Heart right ventricle (tissue), 16 donors: ENCODE measurements around the gene CLK3. TPM values are rescaled to one million over a fixed set of nuclear protein-coding genes. Genes with fewer than 3 reads are reported as not detected.

Experiments
- ATAC-seq, 8 donors: fragments of 200-7000 bp; cut with Tn5 transposase; one replicate each; pipeline ENCODE4 v1.9.1; 2020; ENCODE audit warnings: mild to moderate bottlenecking in 8 of 8, moderate library complexity in 8 of 8, moderate number of reproducible peaks in 1 of 8
- DNase-seq, 2 donors: peaks; one replicate each; pipeline ENCODE4 v3.0.0-alpha.2; 2020
- H3K27ac ChIP-seq, 10 donors: fragments of 200-600 bp; sonication (generic) in 2 of 10; one replicate each; pipeline versions ENCODE4 v1.5.0 to v1.8.0; 2020 to 2022; ENCODE audit warnings: mild to moderate bottlenecking in 3 of 10
- H3K27me3 ChIP-seq, 7 donors: fragments of 200-600 bp; one replicate each; pipeline ENCODE4 v1.8.0; 2021 to 2022; ENCODE audit warnings: mild to moderate bottlenecking in 2 of 7
- H3K36me3 ChIP-seq, 9 donors: fragments of 200-600 bp; sonication (generic) in 1 of 9; one replicate each; pipeline versions ENCODE4 v1.5.0 to v1.8.0; 2020 to 2022; ENCODE audit warnings: mild to moderate bottlenecking in 2 of 9
- H3K4me1 ChIP-seq, 9 donors: fragments of 200-600 bp; sonication (generic) in 1 of 9; one replicate each; pipeline versions ENCODE4 v1.5.0 to v1.8.0; 2020 to 2022; ENCODE audit warnings: mild to moderate bottlenecking in 4 of 9
- H3K4me3 ChIP-seq, 10 donors: fragments of 200-600 bp; sonication (generic) in 2 of 10; one replicate each; pipeline versions ENCODE4 v1.5.0 to v1.8.0; 2020 to 2022; ENCODE audit warnings: mild to moderate bottlenecking in 7 of 10, moderate library complexity in 2 of 10
- H3K9me3 ChIP-seq, 11 donors: fragments of 200-600 bp in 10 of 11; sonication (generic) in 2 of 11; one replicate each; pipeline versions ENCODE4 v1.5.0 to v1.8.0; 2013 to 2022; ENCODE audit warnings: mild to moderate bottlenecking in 2 of 11, control low read depth in 1 of 11, moderate library complexity in 1 of 11
- CTCF ChIP-seq, 9 donors: fragments of 200-600 bp; sonication (generic) in 2 of 9; IDR thresholded peaks; one replicate each; pipeline versions ENCODE4 v1.5.0 to v1.8.0; 2021 to 2022; ENCODE audit warnings: antibody characterized with exemption in 9 of 9, mild to moderate bottlenecking in 5 of 9, moderate library complexity in 1 of 9
- WGBS, 2 donors: extraction: QIAGEN DNeasy Blood & Tissue Kit; methylation state at CpG; one replicate each; pipeline ENCODE4 v1.1.7; 2013; ENCODE audit warnings: inconsistent platforms in 1 of 2; 5-methylcytosine and 5-hydroxymethylcytosine counted together
- intact Hi-C, 10 donors: fragments of 100-400 bp; cut with DNase I; formaldehyde crosslinking; loops; one replicate each; pipeline versions ENCODE4 v1.11.1 to v1.14.2; 2022
- polyA plus RNA-seq, 2 donors: library from polyadenylated mRNA; stranded (reverse); fragments of 200-250 nt; gene quantifications; one replicate each; pipeline ENCODE4 v1.2.3, GENCODE V29; 2013
- total RNA-seq, 10 donors: library from RNA; stranded (reverse); fragmentation: NEBNext Ultra II Directional in 3 of 10; extraction: Animal tissue kit (Norgen Biotek cat#: 25700) in 3 of 10; gene quantifications; one replicate each; pipeline versions ENCODE4 v1.2.1 to v1.2.4, GENCODE V29; 2021 to 2023
- donor health status: Arrhythmogenic right ventricular cardiomyopathy.
- donor health status: ischemic (EF 13 %, LVEDD 7.1; RV severe dilation, severe dysfunction).
- donor health status: healthy with polysubstance abuse.
- donor health status: DM: no; HTN: yes; CAD: no.
- donor health status: DM: no; HTN: no; CAD: no.
- donor health status: ischemic (EF 25% LVEDD 6.9; RV normal size, moderate dysfunction).
- donor health status: ischemic (EF 25% LVEDD 5.7; RV mildly dilated, moderate dysfunction).
- donor health status: healthy.
- donor health status: DM: yes; HTN: yes; CAD: no.
- donor health status: Ischemic cardiomyopathy.
- donor health status: ischemic (EF 35%, LVEDD 5.7; RV mildly dilated, moderate dysfunction).
- donor health status: nonischemic (EF 11% LVEDD 7.7; RV severe dilation, severe dysfunction).
- donor health status: DM: yes; HTN: yes; CAD: no.
- donor health status: PGD.
- donor health status: ischemic (EF 29% LVEDD 5.4; RV normal size, mild dysfunction).
- donor health status: nonischemic (EF 23%, LVEDD 6.1; RV moderate dilation, normal function).

The CLK3 gene
- total and polyA plus RNA-seq, 12 donors = 27.7 to 73.6 (median 45.2) TPM

- no peak overlapping the region for H3K27ac ChIP-seq
- ATAC-seq = no peak
- intact Hi-C loops = loop anchor here (2.0 to 10.0 kb wide), 6 partner anchors 248 to 322 kb away; partner anchors contain the start of gene RPP25 (in 6 of the 10)
- peaks cover 0 to 9% (median 0%) of the 10 kb centered on the region in 9 donors for H3K4me1 ChIP-seq
- H3K27me3 ChIP-seq = no peaks in the 10 kb centered on the region
- no peak for DNase-seq
- H3K9me3 ChIP-seq = no peaks in the 10 kb centered on the region
- H3K4me3 ChIP-seq = no peak overlapping the region
- H3K36me3 ChIP-seq = peaks cover 3 to 100% (median 77%) of the 10 kb centered on the region in 9 donors
- WGBS, 2 donors = 88% methylated on average over 9 of the region's 9 CpGs
- no peak for TF ChIP-seq CTCF (IDR thresholded peaks at IDR 0.05)
These were observed 17.0 kb downstream of the CLK3 start for GRCh38 chr15:74632601-74633000.

- Histone ChIP-seq H3K27ac (no peak overlapping the region), H3K9me3 (no peaks in the 10 kb centered on the region), H3K27me3 (no peaks in the 10 kb centered on the region), H3K4me1 (peaks cover 0 to 7% (median 0%) of the 10 kb centered on the region in 9 donors), H3K4me3 (no peak overlapping the region), H3K36me3 (peaks cover 0 to 100% (median 65%) of the 10 kb centered on the region in 9 donors)
- DNase-seq (no peak), ATAC-seq (no peak)
- intact Hi-C loops = loop anchor here (2.0 to 10.0 kb wide), 8 partner anchors 135 to 321 kb away; partner anchors contain the start of gene RPP25 (in 6 of the 10)
- TF ChIP-seq CTCF (IDR thresholded peaks at IDR 0.05) = no peak
- WGBS, 2 donors = 71 to 74% methylated on average over 2 of the region's 2 CpGs
These were observed 18.1 kb downstream of the CLK3 start for GRCh38 chr15:74633781-74634180.

GRCh38 chr15:74635228-74635627 lies 19.6 kb downstream of the CLK3 start:
- no peaks in the 10 kb centered on the region for H3K9me3 ChIP-seq
- peak; percentile 66 to 93 (median 87) for TF ChIP-seq CTCF (IDR thresholded peaks at IDR 0.05)
- H3K27ac ChIP-seq = no peak overlapping the region
- no peak overlapping the region for H3K4me3 ChIP-seq
- peaks cover 0 to 7% (median 0%) of the 10 kb centered on the region in 9 donors for H3K4me1 ChIP-seq
- WGBS, 2 donors = 24 to 28% methylated on average over 5 of the region's 5 CpGs
- intact Hi-C loops = loop anchor here (1.0 to 10.0 kb wide), 8 partner anchors 132 to 320 kb away; partner anchors contain the start of gene RPP25 (in 6 of the 10)
- DNase-seq (peak in 1 of 2 donors; percentile 61), ATAC-seq (peak; percentile 49 to 78 (median 74))
- no peaks in the 10 kb centered on the region for H3K27me3 ChIP-seq
- peaks cover 0 to 100% (median 61%) of the 10 kb centered on the region in 9 donors for H3K36me3 ChIP-seq

GRCh38 chr15:74636984-74637383 lies 21.3 kb downstream of the CLK3 start:
- no peak for TF ChIP-seq CTCF (IDR thresholded peaks at IDR 0.05)
- ATAC-seq = no peak
- Histone ChIP-seq H3K36me3 (peaks cover 0 to 99% (median 49%) of the 10 kb centered on the region in 9 donors), H3K4me1 (peaks cover under 1 to 18% (median 8%) of the 10 kb centered on the region in 9 donors), H3K27me3 (no peaks in the 10 kb centered on the region), H3K9me3 (no peaks in the 10 kb centered on the region), H3K27ac (no peak overlapping the region), H3K4me3 (no peak overlapping the region)
- WGBS, 2 donors = 82 to 89% methylated on average over 1 of the region's 1 CpG
- intact Hi-C loops = loop anchor here in 7 of 10 donors (5.0 to 10.0 kb wide), 3 partner anchors 252 to 318 kb away; partner anchors contain the start of gene RPP25 (in 6 of the 7)
- DNase-seq = no peak
